GM06990 (cell line): ENCODE results near the gene RIN3.

Source experiments
- DNase-seq: peaks from one replicate; pipeline ENCODE4 v3.0.0-alpha.2; 2011; ENCODE audit not compliant: insufficient read length; ENCODE audit errors: extremely low read depth
- H3K27me3 ChIP-seq: replicated peaks from 2 replicates; pipeline ENCODE4 v1.6.0; 2011; ENCODE audit warnings: low read length; ENCODE audit not compliant: control insufficient read depth, insufficient read depth
- H3K36me3 ChIP-seq: 2 replicates; pipeline ENCODE4 v1.5.1; 2011; ENCODE audit warnings: low read length; ENCODE audit not compliant: control insufficient read depth, insufficient read depth
- H3K4me3 ChIP-seq: replicated peaks from 2 replicates; pipeline ENCODE4 v1.5.1; 2011; ENCODE audit warnings: low read depth, mild to moderate bottlenecking, control low read depth, low read length
- TF ChIP-seq, protein P1 (sequence below): IDR thresholded peaks from 2 replicates; pipeline ENCODE4 v1.5.1; 2011; ENCODE audit warnings: low read length, control low read depth, mild to moderate bottlenecking, inconsistent platforms; ENCODE audit not compliant: insufficient read depth, poor library complexity, severe bottlenecking

Gene RIN3

DNA sequence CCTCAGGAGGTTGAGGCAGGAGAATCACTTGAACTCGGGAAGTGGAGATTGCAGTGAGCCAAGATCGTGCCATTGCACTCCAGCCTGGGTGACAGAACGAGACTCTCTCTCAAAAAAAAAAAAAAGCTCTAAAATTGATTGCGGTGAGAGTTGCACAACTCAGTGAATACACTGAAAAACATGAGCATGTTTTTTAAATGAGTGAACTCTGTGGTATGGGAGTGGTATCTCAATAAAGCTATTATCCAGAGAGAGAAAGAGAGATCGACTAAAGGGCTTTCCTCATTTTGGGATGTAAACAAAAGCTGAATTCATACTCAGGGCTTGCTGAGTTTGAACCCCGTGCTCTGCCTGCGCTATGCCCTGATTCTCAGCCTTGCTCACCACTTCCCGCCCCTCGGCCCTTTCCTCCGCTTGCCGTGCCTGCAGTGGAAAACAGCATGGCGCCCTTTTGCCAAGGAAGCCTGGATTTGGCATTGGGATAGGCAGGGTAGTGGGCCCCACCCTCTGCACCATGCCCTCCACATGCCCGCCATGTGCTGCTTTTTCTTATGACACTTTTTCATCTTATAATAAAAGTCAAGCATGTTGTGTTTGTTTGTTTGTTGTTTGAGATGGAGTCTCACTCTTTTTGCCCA is 132.4 kb downstream of the RIN3 start:
- DNase-seq: no peak

DNA sequence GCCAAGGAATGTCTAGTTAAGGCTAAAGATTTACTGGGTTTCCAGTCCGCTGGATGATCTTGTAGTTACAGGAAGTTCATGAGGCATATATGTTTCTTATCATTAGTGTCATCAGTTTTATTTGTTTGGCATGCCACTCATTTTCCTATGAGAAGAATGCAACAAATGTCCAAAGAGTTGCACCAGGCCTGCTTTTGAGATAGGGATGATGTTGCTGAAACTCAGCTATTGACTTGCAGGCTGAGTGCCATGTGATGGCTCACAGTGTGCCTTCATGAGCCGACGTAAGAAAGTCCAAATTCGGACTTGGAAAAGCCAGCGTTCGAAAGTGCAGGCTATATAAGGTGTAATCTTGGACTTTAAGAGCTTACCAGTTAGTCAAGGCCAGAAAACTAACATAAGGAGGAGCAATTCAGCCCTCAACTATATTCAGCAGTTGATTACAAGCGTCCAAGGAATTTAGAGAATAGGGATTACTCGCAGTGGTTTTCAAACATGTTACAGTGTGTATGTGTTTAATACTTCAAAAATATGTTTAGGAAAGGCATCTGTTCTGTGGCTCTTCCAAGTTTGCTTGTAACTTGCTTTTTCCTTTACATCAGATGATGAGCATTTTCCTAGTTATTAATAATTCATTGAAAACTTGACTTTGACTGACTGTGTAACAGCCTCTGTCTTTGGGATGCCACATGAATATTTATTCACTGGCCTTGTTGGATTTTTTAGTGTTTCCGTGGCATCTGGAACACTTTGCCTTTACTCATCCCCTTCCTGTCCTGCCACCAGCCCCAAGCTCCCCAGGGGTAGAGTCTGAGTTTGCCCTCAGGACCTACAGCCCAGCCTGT is 133.6 kb downstream of the RIN3 start:
- Histone ChIP-seq H3K4me3 (no peak overlapping the region), H3K27me3 (no peaks in the 10 kb centered on the region), H3K36me3 (no peaks in the 10 kb centered on the region)
- DNase-seq: no peak
- TF ChIP-seq, protein P1, sequence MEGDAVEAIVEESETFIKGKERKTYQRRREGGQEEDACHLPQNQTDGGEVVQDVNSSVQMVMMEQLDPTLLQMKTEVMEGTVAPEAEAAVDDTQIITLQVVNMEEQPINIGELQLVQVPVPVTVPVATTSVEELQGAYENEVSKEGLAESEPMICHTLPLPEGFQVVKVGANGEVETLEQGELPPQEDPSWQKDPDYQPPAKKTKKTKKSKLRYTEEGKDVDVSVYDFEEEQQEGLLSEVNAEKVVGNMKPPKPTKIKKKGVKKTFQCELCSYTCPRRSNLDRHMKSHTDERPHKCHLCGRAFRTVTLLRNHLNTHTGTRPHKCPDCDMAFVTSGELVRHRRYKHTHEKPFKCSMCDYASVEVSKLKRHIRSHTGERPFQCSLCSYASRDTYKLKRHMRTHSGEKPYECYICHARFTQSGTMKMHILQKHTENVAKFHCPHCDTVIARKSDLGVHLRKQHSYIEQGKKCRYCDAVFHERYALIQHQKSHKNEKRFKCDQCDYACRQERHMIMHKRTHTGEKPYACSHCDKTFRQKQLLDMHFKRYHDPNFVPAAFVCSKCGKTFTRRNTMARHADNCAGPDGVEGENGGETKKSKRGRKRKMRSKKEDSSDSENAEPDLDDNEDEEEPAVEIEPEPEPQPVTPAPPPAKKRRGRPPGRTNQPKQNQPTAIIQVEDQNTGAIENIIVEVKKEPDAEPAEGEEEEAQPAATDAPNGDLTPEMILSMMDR: no peak

More for the DNA sequence above, 132.4 kb downstream of the RIN3 start:
- H3K4me3 ChIP-seq: no peak overlapping the region
- H3K36me3 ChIP-seq: no peaks in the 10 kb centered on the region; the same call in 1 of the 2 replicates
- H3K27me3 ChIP-seq: no peaks in the 10 kb centered on the region
- TF ChIP-seq, protein P1: no peak

DNA sequence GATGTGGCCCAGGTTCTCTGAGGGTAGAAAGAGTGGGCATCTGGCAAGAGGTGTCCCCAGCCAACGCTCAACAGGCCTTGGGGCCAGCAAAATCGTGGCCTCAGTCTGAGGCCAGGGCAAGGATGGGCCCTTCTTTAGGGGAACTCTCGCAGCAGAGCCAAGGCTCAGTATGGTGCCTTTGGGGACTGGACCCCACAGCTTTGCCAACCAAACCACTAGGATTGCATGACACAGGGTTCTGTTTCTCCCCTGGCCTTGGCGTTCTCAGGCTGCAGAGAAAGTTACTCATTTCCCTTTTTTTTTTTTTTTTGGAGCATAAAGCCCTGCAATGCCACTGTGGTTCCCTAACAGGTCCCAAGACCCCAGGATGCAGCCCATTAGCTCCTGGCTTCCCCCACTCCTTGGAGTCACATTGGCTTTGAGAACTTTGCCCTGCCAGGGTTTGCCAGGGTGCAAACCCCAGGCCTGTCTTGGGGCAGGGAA is 134.3 kb downstream of the RIN3 start:
- TF ChIP-seq, protein P1: no peak

DNA sequence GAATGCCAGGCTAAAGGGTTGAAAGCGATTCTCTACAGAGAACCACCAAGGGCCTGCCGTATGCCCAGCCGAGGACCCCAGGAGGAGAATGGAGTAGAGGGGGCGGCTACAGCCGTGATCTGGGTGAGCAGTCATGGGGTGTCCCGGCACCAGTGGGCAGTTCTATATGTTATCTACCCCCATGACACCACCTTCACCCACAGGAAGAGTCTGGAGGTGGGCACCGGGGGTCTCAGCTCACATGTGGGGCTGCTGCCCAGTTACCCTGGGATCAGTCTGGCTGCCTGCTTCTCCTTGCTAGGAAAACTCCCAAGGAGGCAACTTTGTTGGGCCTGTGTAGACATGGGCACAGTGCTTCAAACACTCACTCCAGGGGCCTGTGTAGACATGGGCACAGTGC is 135.5 kb downstream of the RIN3 start:
- DNase-seq: no peak
- H3K27me3 ChIP-seq: no peaks in the 10 kb centered on the region
- TF ChIP-seq, protein P1: no peak
- H3K36me3 ChIP-seq: no peaks in the 10 kb centered on the region
- H3K4me3 ChIP-seq: no peak overlapping the region

More for the DNA sequence above, 134.3 kb downstream of the RIN3 start:
- no peaks in the 10 kb centered on the region for H3K36me3 ChIP-seq
- no peak overlapping the region for H3K4me3 ChIP-seq
- no peak for DNase-seq
- H3K27me3 ChIP-seq: no peaks in the 10 kb centered on the region

DNA sequence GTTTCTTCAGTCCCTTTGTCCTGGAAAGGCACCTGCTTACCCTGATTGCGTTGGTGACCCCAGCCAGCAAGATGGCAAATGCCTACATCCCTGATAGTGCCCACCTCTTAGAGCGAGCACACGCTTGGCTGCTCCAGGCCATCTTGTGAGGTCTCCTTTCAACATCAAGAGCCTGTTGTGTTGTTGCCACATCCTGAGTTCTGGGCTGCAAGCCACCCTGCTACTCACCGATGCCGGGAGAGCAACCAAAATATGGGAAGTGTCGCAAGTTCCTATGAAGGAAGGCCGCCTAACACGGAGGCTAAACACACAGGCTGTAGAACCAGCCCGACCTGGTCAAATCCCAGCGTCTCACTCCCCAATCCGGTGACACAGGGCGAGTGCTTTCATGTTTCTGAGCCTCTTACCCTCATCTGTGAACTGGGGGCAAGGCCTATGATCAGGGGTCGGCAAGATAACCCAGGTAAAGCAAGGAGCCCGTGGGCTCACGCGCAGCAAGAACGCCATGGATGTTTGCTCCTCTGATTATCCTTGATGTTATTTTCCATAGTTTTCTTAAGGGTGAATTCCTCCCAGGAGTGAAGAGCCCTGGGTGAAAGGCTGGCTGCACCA is 136.5 kb downstream of the RIN3 start:
- no peaks in the 10 kb centered on the region for H3K27me3 ChIP-seq
- H3K4me3 ChIP-seq: no peak overlapping the region
- TF ChIP-seq, protein P1: no peak
- H3K36me3 ChIP-seq: no peaks in the 10 kb centered on the region
- no peak for DNase-seq
